Measurements from ENCODE around the gene DOCK1.

The DOCK1 gene

DNA sequence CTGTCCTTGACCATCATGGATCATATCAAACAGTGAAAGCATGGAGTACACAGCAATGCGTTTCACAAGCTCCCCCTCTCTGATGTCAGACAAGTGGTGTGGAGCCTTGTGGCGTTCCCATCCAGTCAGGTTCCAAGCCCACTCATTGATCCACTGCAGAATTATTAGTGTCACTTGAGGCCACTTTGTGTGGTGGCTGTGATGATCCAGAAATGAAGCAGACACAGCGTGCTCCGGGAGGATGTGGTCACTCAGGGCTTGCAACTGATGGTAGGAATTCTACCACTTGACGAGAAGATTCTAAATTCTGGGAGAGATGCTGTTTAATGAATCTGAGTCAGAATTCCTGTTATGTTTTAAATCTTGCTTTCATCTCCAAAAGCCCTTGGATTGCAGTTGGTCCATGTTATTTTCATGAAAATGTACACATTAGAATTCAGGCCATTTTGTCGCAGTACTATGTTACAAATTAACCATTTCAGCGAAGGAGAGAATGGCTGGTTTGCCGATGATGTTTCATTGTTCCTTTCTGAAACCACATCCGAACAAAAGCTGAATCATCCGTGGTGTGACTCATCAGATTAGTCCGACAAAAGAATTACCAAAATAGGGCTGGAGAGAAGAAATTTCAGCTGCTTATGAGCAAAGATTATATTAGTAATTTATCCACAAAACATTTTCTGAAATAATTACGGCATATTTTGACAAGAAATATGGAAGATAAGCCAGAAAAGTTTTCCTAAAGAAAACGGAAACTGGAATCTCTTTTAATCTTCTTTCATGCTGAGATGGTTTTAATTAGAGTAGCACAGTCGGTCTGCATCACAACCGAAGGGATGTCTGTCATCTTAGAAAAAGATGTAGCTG lies 243.1 kb downstream of the DOCK1 start:
- Histone ChIP-seq H3F3A (ENCODE audit: low read depth) (no peaks in the 10 kb centered on the region), H3K9me2 (replicated peaks; ENCODE audit: low read depth, low read length) (no peaks in the 10 kb centered on the region), H4K20me1 (ENCODE audit: insufficient read depth, low read length, poor library complexity, severe bottlenecking) (no peaks in the 10 kb centered on the region), H3K36me3 (ENCODE audit: insufficient read depth, low read length) (no peaks in the 10 kb centered on the region), H3K4me1 (ENCODE audit: insufficient read depth, low read length, poor library complexity, severe bottlenecking) (no peaks in the 10 kb centered on the region), H3K9me3 (ENCODE audit: insufficient read depth, low read depth, low read length) (peaks cover 7% of the 10 kb centered on the region; the same call in 1 of the 2 replicates), H3K4me2 (ENCODE audit: low read depth, low read length, poor library complexity, severe bottlenecking) (no peak overlapping the region), H3K27me3 (ENCODE audit: insufficient read depth, low read length, poor library complexity, severe bottlenecking) (no peaks in the 10 kb centered on the region), H3K9ac (ENCODE audit: low read depth, low read length, poor library complexity, severe bottlenecking) (no peak overlapping the region), H3K79me2 (ENCODE audit: insufficient read depth, low read length) (no peaks in the 10 kb centered on the region), H2AFZ (ENCODE audit: low read length) (no peak overlapping the region), H3K4me3 (ENCODE audit: low read length, poor library complexity, severe bottlenecking) (no peak overlapping the region)
- no peak for TF ChIP-seq EZH2phosphoT487 (IDR thresholded peaks at IDR 0.05; ENCODE audit: borderline replicate concordance)
- TF ChIP-seq, protein P1, sequence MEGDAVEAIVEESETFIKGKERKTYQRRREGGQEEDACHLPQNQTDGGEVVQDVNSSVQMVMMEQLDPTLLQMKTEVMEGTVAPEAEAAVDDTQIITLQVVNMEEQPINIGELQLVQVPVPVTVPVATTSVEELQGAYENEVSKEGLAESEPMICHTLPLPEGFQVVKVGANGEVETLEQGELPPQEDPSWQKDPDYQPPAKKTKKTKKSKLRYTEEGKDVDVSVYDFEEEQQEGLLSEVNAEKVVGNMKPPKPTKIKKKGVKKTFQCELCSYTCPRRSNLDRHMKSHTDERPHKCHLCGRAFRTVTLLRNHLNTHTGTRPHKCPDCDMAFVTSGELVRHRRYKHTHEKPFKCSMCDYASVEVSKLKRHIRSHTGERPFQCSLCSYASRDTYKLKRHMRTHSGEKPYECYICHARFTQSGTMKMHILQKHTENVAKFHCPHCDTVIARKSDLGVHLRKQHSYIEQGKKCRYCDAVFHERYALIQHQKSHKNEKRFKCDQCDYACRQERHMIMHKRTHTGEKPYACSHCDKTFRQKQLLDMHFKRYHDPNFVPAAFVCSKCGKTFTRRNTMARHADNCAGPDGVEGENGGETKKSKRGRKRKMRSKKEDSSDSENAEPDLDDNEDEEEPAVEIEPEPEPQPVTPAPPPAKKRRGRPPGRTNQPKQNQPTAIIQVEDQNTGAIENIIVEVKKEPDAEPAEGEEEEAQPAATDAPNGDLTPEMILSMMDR (conservative IDR thresholded peaks at IDR 0.05; ENCODE audit: low read length), result no peak

DNA sequence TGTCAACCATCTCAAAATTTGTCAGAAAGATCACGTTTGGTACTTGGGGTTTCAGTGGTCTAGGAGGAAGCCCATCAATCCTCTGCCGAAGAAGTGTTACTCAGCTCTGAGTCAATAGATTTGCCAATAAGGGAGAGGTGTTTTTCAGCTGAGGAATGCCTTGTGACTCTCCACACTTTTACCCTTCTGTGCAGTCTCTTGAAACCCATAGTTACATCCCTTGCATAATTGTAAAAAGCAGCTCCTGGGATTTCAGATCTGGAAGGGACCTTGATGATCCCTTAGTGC lies 243.6 kb downstream of the DOCK1 start:
- H2AFZ ChIP-seq (ENCODE audit: low read length), result no peak overlapping the region
- no peaks in the 10 kb centered on the region for H3K4me1 ChIP-seq (ENCODE audit: insufficient read depth, low read length, poor library complexity, severe bottlenecking)
- no peaks in the 10 kb centered on the region for H3K9me2 ChIP-seq (replicated peaks; ENCODE audit: low read depth, low read length)
- no peak overlapping the region for H3K4me3 ChIP-seq (ENCODE audit: low read length, poor library complexity, severe bottlenecking)
- no peaks in the 10 kb centered on the region for H3F3A ChIP-seq (ENCODE audit: low read depth)
- H3K27me3 ChIP-seq (ENCODE audit: insufficient read depth, low read length, poor library complexity, severe bottlenecking), result no peaks in the 10 kb centered on the region
- no peak overlapping the region for H3K4me2 ChIP-seq (ENCODE audit: low read depth, low read length, poor library complexity, severe bottlenecking)
- no peaks in the 10 kb centered on the region for H4K20me1 ChIP-seq (ENCODE audit: insufficient read depth, low read length, poor library complexity, severe bottlenecking)
- peaks cover 11% of the 10 kb centered on the region; the same call in 1 of the 2 replicates for H3K9me3 ChIP-seq (ENCODE audit: insufficient read depth, low read depth, low read length)
- TF ChIP-seq, protein P1 (conservative IDR thresholded peaks at IDR 0.05; ENCODE audit: low read length), result no peak
- TF ChIP-seq EZH2phosphoT487 (IDR thresholded peaks at IDR 0.05; ENCODE audit: borderline replicate concordance), result no peak
- no peak overlapping the region for H3K9ac ChIP-seq (ENCODE audit: low read depth, low read length, poor library complexity, severe bottlenecking)
- H3K36me3 ChIP-seq (ENCODE audit: insufficient read depth, low read length), result no peaks in the 10 kb centered on the region
- H3K79me2 ChIP-seq (ENCODE audit: insufficient read depth, low read length), result no peaks in the 10 kb centered on the region

DNA sequence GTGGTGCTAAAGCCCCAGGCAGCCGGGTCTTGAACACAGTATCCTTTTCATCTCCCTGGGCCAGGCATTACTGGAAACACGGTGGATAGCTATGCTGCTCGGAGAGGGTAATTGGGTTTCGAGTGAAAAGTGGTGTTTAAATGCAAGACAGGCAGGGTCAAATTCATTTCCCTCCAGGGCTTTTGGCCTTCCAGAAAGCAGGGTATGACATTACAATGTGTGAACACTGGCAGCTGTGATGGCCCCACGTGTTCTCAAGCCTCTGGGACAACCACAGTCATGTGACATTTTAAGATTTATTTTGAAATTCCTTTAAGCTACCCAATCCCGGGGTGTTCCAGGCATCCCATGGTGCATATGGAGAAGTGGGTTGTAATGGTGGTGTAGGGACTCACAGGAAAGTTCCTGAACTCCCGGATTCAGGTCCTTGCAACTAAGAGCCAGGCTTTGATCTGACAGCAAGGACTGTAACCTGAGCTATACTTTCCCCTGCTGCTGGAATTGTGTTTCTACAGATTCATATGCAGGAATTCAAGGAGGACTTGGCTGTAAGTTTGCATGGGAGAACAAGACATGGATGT lies 244.4 kb downstream of the DOCK1 start:
- no peak overlapping the region for H3K9ac ChIP-seq (ENCODE audit: low read depth, low read length, poor library complexity, severe bottlenecking)
- no peak overlapping the region for H2AFZ ChIP-seq (ENCODE audit: low read length)
- peaks cover 11% of the 10 kb centered on the region; the same call in 1 of the 2 replicates for H3K9me3 ChIP-seq (ENCODE audit: insufficient read depth, low read depth, low read length)
- no peaks in the 10 kb centered on the region for H3K9me2 ChIP-seq (replicated peaks; ENCODE audit: low read depth, low read length)
- no peaks in the 10 kb centered on the region for H3K4me1 ChIP-seq (ENCODE audit: insufficient read depth, low read length, poor library complexity, severe bottlenecking)
- H3K4me2 ChIP-seq (ENCODE audit: low read depth, low read length, poor library complexity, severe bottlenecking), result no peak overlapping the region
- no peaks in the 10 kb centered on the region for H3K27me3 ChIP-seq (ENCODE audit: insufficient read depth, low read length, poor library complexity, severe bottlenecking)
- no peak for TF ChIP-seq EZH2phosphoT487 (IDR thresholded peaks at IDR 0.05; ENCODE audit: borderline replicate concordance)
- TF ChIP-seq, protein P1 (conservative IDR thresholded peaks at IDR 0.05; ENCODE audit: low read length), result no peak
- H3K79me2 ChIP-seq (ENCODE audit: insufficient read depth, low read length), result no peaks in the 10 kb centered on the region
- H3F3A ChIP-seq (ENCODE audit: low read depth), result no peaks in the 10 kb centered on the region
- no peaks in the 10 kb centered on the region for H3K36me3 ChIP-seq (ENCODE audit: insufficient read depth, low read length)
- H3K4me3 ChIP-seq (ENCODE audit: low read length, poor library complexity, severe bottlenecking), result no peak overlapping the region
- no peaks in the 10 kb centered on the region for H4K20me1 ChIP-seq (ENCODE audit: insufficient read depth, low read length, poor library complexity, severe bottlenecking)
